CD4-positive, alpha-beta T cell treated with Interleukin-17A for 1 hour (primary cell): ENCODE measurements around the gene TRPV5.
A peak's percentile ranks its signal among the peaks of the same experiment; 100 is the strongest.

Source experiments
- DNase-seq: peaks from one replicate; pipeline ENCODE4 v3.0.0-alpha.2; 2020

The TRPV5 gene

GRCh38 chr7:142868986-142869415 is 64.5 kb downstream of the TRPV5 start:
- no peak for DNase-seq

GRCh38 chr7:142868188-142868985 is 65.2 kb downstream of the TRPV5 start:
- no peak for DNase-seq

GRCh38 chr7:142867398-142868187 is 66.0 kb downstream of the TRPV5 start:
- DNase-seq, result no peak

- DNase-seq, result no peak
Observed at GRCh38 chr7:142867097-142867378, 66.5 kb downstream of the TRPV5 start.

GRCh38 chr7:142866361-142867096 is 67.0 kb downstream of the TRPV5 start:
- DNase-seq, result peak; percentile 29

- DNase-seq, result no peak
Observed at GRCh38 chr7:142865766-142866165, 67.8 kb downstream of the TRPV5 start.

- no peak for DNase-seq
Observed at GRCh38 chr7:142864980-142865747, 68.4 kb downstream of the TRPV5 start.

GRCh38 chr7:142863891-142864685 is 69.5 kb downstream of the TRPV5 start:
- DNase-seq, result no peak

- no peak for DNase-seq
Observed at GRCh38 chr7:142862786-142863400, 70.7 kb downstream of the TRPV5 start.

GRCh38 chr7:142862351-142862750 is 71.2 kb downstream of the TRPV5 start:
- no peak for DNase-seq

- no peak for DNase-seq
Observed at GRCh38 chr7:142860968-142861367, 72.6 kb downstream of the TRPV5 start.

GRCh38 chr7:142859829-142860228 is 73.7 kb downstream of the TRPV5 start:
- no peak for DNase-seq

GRCh38 chr7:142859411-142859810 is 74.1 kb downstream of the TRPV5 start:
- DNase-seq, result no peak
